HL-60 (cell line): ENCODE results near the gene HIRA.

ENCODE experiments used
- CTCF ChIP-seq: IDR thresholded peaks from one replicate; pipeline ENCODE4 v1.5.1; 2011; ENCODE audit warnings: low read length, control low read depth, inconsistent platforms; ENCODE audit not compliant: insufficient read depth
- SPI1 ChIP-seq: IDR thresholded peaks from 2 replicates; pipeline ENCODE4 v1.6.1; 2012; ENCODE audit warnings: low read depth, mild to moderate bottlenecking, borderline replicate concordance

GRCh38 chr22:19358703-19359553 is 72.6 kb downstream of the HIRA start:
- TF ChIP-seq CTCF = no peak
- TF ChIP-seq SPI1 = no peak
